ENCODE results near the gene CACHD1. TPM values are rescaled to one million over a fixed set of nuclear protein-coding genes. Genes with fewer than 3 reads are reported as not detected.

The CACHD1 gene
- total and polyA plus RNA-seq, 2 of the 8 experiments (the other 6 are each of a cell fraction or from before 2014, with no cell fraction given), result 22.2 to 42.5 TPM

DNA sequence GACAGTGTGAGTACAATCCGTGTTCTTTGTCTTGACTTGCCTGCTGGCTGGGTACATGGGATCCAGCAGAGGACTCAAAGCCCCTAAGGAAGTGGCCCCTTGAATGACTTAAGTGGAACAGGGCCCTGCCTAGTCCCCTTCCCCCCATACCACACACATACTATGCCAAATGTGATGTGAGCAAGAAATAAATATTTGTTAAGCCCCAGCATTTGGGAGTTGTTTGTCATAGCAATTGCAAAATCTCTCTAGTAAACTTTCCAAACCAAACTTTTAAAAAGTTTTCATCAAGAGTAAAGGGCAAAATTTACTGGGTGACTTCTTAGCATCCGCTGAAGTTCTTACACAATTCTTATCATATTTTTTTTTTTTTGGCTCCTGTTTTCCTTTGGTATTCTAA, 32.5 kb upstream of the CACHD1 start:
- no peak overlapping the region for H3K56ac ChIP-seq (replicated peaks; ENCODE audit: insufficient read length, low read depth, low read length)
- no peak for TF ChIP-seq SRF (IDR thresholded peaks at IDR 0.05; ENCODE audit: low read depth, low read length)
- TF ChIP-seq KDM5A (IDR thresholded peaks at IDR 0.05; ENCODE audit: low read length), result no peak
- TF ChIP-seq HDAC2 (IDR thresholded peaks at IDR 0.05; ENCODE audit: borderline replicate concordance in 1 of 2, low read depth in 2 of 2, low read length in 2 of 2), result no peak
- TF ChIP-seq HDAC6 (IDR thresholded peaks at IDR 0.05; ENCODE audit: low read depth, low read length), result no peak
- no peak for TF ChIP-seq GTF2F1 (IDR thresholded peaks at IDR 0.05; ENCODE audit: borderline replicate concordance, low read depth, low read length)
- TF ChIP-seq SP2 (IDR thresholded peaks at IDR 0.05; ENCODE audit: low read length), result no peak
- TF ChIP-seq ZNF274 (IDR thresholded peaks at IDR 0.05; ENCODE audit: borderline replicate concordance, extremely low read depth, low read length), result no peak
- TF ChIP-seq TBP (IDR thresholded peaks at IDR 0.05; ENCODE audit: low read depth, low read length), result no peak
- no peak for TF ChIP-seq SUZ12 (IDR thresholded peaks at IDR 0.05; ENCODE audit: low read length)
- no peak for TF ChIP-seq JUND (IDR thresholded peaks at IDR 0.05; ENCODE audit: low read length)
- TF ChIP-seq SIN3A (conservative IDR thresholded peaks at IDR 0.05 in 1 of 2, IDR thresholded peaks at IDR 0.05 in 1 of 2; ENCODE audit: low read depth in 1 of 2, low read length in 2 of 2), result no peak
- TF ChIP-seq POLR2AphosphoS5 (IDR thresholded peaks at IDR 0.05; ENCODE audit: low read depth, low read length), result no peak
- TF ChIP-seq EZH2 (IDR thresholded peaks at IDR 0.05; ENCODE audit: low read depth, low read length, severe bottlenecking), result no peak
- TF ChIP-seq PHF8 (conservative IDR thresholded peaks at IDR 0.05; ENCODE audit: low read depth, low read length), result no peak
- TF ChIP-seq SP4 (IDR thresholded peaks at IDR 0.05; ENCODE audit: low read length), result no peak

More for the DNA sequence above, 32.5 kb upstream of the CACHD1 start:
- ChIA-PET CTCF (ENCODE audit: partially characterized antibody) (no interaction called here), POLR2A (ENCODE audit: partially characterized antibody) (no interaction called here)
- H3K4me3 ChIP-seq (ENCODE audit: extremely low read depth in 1 of 4, insufficient read depth in 2 of 4, low read depth in 3 of 4, low read length in 4 of 4), result no peak overlapping the region
- H3K18ac ChIP-seq (ENCODE audit: extremely low read depth, low read length), result no peak overlapping the region
- H4K91ac ChIP-seq (replicated peaks; ENCODE audit: insufficient read length, low read length), result no peak overlapping the region
- H3K27me3 ChIP-seq (replicated peaks in 1 of 4; ENCODE audit: control insufficient read depth in 3 of 4, extremely low read depth in 1 of 4, insufficient read depth in 3 of 4, low read length in 3 of 4), result no peaks in the 10 kb centered on the region
- H3K4me1 ChIP-seq (replicated peaks in 1 of 4; ENCODE audit: control insufficient read depth in 3 of 4, insufficient read depth in 4 of 4, low read length in 3 of 4), result peaks cover 0 to 8% (median 3%) of the 10 kb centered on the region in 4 experiments; a peak in 2 of 7 replicates
- no peak overlapping the region for H3K4me2 ChIP-seq (ENCODE audit: insufficient read depth in 1 of 2, low read depth in 2 of 2, low read length in 2 of 2)
- H3K9me3 ChIP-seq (ENCODE audit: insufficient read depth in 2 of 2, low read depth in 1 of 2, low read length in 1 of 2), result no peaks in the 10 kb centered on the region
- H2BK20ac ChIP-seq (ENCODE audit: low read length), result no peak overlapping the region
- H3K9ac ChIP-seq (replicated peaks in 1 of 4; ENCODE audit: extremely low read depth in 1 of 4, low read depth in 3 of 4, low read length in 3 of 4), result no peak overlapping the region
- H3K79me1 ChIP-seq (ENCODE audit: low read depth, low read length), result no peaks in the 10 kb centered on the region
- no peak overlapping the region for H2BK5ac ChIP-seq (ENCODE audit: low read depth, low read length)
- no peaks in the 10 kb centered on the region for H3K23me2 ChIP-seq (ENCODE audit: low read depth, low read length)
- H3K4ac ChIP-seq (replicated peaks; ENCODE audit: insufficient read length, low read depth, low read length), result no peak overlapping the region
- no peak overlapping the region for H3K14ac ChIP-seq (ENCODE audit: insufficient read length)
- H4K5ac ChIP-seq (ENCODE audit: insufficient read length, low read depth, low read length), result no peak overlapping the region
- H4K20me1 ChIP-seq (replicated peaks in 1 of 2; ENCODE audit: control insufficient read depth in 1 of 2, insufficient read depth in 2 of 2, low read length in 2 of 2), result no peaks in the 10 kb centered on the region
- no peak overlapping the region for H2BK15ac ChIP-seq (ENCODE audit: low read length)
- H2BK120ac ChIP-seq (replicated peaks; ENCODE audit: low read depth, low read length), result no peak overlapping the region
- H2AK5ac ChIP-seq (ENCODE audit: low read depth, low read length), result no peak overlapping the region
- no peaks in the 10 kb centered on the region for H3K36me3 ChIP-seq (ENCODE audit: control insufficient read depth in 2 of 4, insufficient read depth in 4 of 4, low read length in 3 of 4)
- H2AFZ ChIP-seq (ENCODE audit: low read length), result no peak overlapping the region
- H2BK12ac ChIP-seq (ENCODE audit: low read depth, low read length), result no peak overlapping the region
- no peak overlapping the region for H3K27ac ChIP-seq (ENCODE audit: low read depth, low read length)
- no peaks in the 10 kb centered on the region for H3K79me2 ChIP-seq (ENCODE audit: control insufficient read depth in 1 of 2, insufficient read depth in 2 of 2, low read length in 2 of 2)
- DNase-seq (ENCODE audit: low read depth in 1 of 2, low spot score in 2 of 2) (no peak), FAIRE-seq (no peak)
- no peak overlapping the region for H4K8ac ChIP-seq (ENCODE audit: extremely low read depth, insufficient read depth, low read length)
- no peak overlapping the region for H3K23ac ChIP-seq (ENCODE audit: insufficient read length)
- 97% methylated on average over 2 of the region's 2 CpGs; no CpG with 5 or more reads in 1 of the 2 experiments for WGBS, 2 experiments (ENCODE audit: extremely low coverage in 1 of 2, insufficient coverage in 1 of 2, insufficient read length in 1 of 2, insufficient replicate concordance in 2 of 2, low coverage in 1 of 2, low lambda C conversion rate in 2 of 2, missing lambda C conversion rate in 1 of 2)

Data from H1 (cell line).